ENCODE results near the gene ADAMTS9.

GRCh38 chr3:64586952-64587351 lies 100.8 kb downstream of the ADAMTS9 start:
- no peak for TF ChIP-seq CTCF (IDR thresholded peaks at IDR 0.05; ENCODE audit: insufficient read depth, low read length, poor library complexity, severe bottlenecking)
- no peak for TF ChIP-seq EZH2phosphoT487 (conservative IDR thresholded peaks at IDR 0.05; ENCODE audit: low read length)

Measured in SU-DHL-6 (cell line).